Mucosa of descending colon (tissue), 3 donors: Measurements from ENCODE around the gene SH2B2. TPM values are rescaled to one million over a fixed set of nuclear protein-coding genes. Genes with fewer than 3 reads are reported as not detected.

Experiments
- ATAC-seq: fragments of 200-7000 bp; cut with Tn5 transposase; one replicate; pipeline ENCODE4 v1.9.1; 2020; ENCODE audit warnings: mild to moderate bottlenecking, moderate library complexity
- DNase-seq, 3 donors: peaks; one replicate each; pipeline ENCODE4 v3.0.0-alpha.2; 2020
- H3K36me3 ChIP-seq: fragments of 200-600 bp; one replicate; pipeline ENCODE4 v1.8.0; 2021; ENCODE audit warnings: low read depth, mild to moderate bottlenecking
- H3K4me1 ChIP-seq: fragments of 200-600 bp; one replicate; pipeline ENCODE4 v1.8.0; 2021; ENCODE audit warnings: low read depth, mild to moderate bottlenecking
- H3K4me3 ChIP-seq: fragments of 200-600 bp; one replicate; pipeline ENCODE4 v1.8.0; 2021; ENCODE audit warnings: mild to moderate bottlenecking
- H3K9me3 ChIP-seq: fragments of 200-600 bp; one replicate; pipeline ENCODE4 v1.8.0; 2021; ENCODE audit warnings: mild to moderate bottlenecking
- CTCF ChIP-seq: fragments of 200-600 bp; IDR thresholded peaks from one replicate; pipeline ENCODE4 v1.8.0; 2022; ENCODE audit warnings: antibody characterized with exemption, mild to moderate bottlenecking
- intact Hi-C, 2 donors: fragments of 100-400 bp; cut with DNase I in 1 of 2; cut with micrococcal nuclease in 1 of 2; formaldehyde crosslinking; loops; one replicate each; pipeline versions ENCODE4 v1.11.0 to v1.11.1; 2022; cut with DNase I, micrococcal nuclease
- total RNA-seq, 3 donors: library from RNA; stranded (reverse); fragmentation: NEBNext Ultra II Directional in 2 of 3; extraction: Animal tissue kit (Norgen Biotek cat#: 25700) in 2 of 3; gene quantifications; one replicate each; pipeline versions ENCODE4 v1.2.1 to v1.2.4, GENCODE V29; 2021 to 2023
- donor health status: DM: no; HTN: no; CAD: no; lungs with moderate emphysema.
- donor health status: DM: no; HTN: no; CAD: no.
- donor health status: DM: no; HTN: yes; CAD: no.

SH2B2 gene
- total RNA-seq, 3 donors from 2014 or later, result 2.3 to 3.7 (median 2.7) TPM

- H3K4me1 ChIP-seq, result peaks cover 6% of the 10 kb centered on the region
- no peaks in the 10 kb centered on the region for H3K9me3 ChIP-seq
- H3K36me3 ChIP-seq, result no peaks in the 10 kb centered on the region
- no peak for ATAC-seq
- intact Hi-C loops, result loop anchor here (5.0 to 10.0 kb wide), 2 partner anchors 106 to 113 kb away; partner anchors contain the start of gene PRKRIP1 (in 1 of the 2)
- TF ChIP-seq CTCF, result no peak
- no peak for DNase-seq
- H3K4me3 ChIP-seq, result no peak overlapping the region
Observed at GRCh38 chr7:102281785-102282184, 4.9 kb upstream of the SH2B2 start.

- Histone ChIP-seq H3K36me3 (no peaks in the 10 kb centered on the region), H3K4me1 (peaks cover 11% of the 10 kb centered on the region), H3K9me3 (no peaks in the 10 kb centered on the region), H3K4me3 (no peak overlapping the region)
- intact Hi-C loops, result loop anchor here (5.0 to 10.0 kb wide), 2 partner anchors 105 to 112 kb away; partner anchors contain the start of gene PRKRIP1 (in 1 of the 2)
- ATAC-seq, result no peak
- no peak for TF ChIP-seq CTCF
- no peak for DNase-seq
Observed at GRCh38 chr7:102282465-102283362, 4.0 kb upstream of the SH2B2 start.

- Histone ChIP-seq H3K9me3 (no peaks in the 10 kb centered on the region), H3K36me3 (no peaks in the 10 kb centered on the region), H3K4me3 (no peak overlapping the region), H3K4me1 (peaks cover 21% of the 10 kb centered on the region)
- no peak for TF ChIP-seq CTCF
- intact Hi-C loops, result loop anchor here (5.0 to 10.0 kb wide), 2 partner anchors 104 to 111 kb away; partner anchors contain the start of gene PRKRIP1 (in 1 of the 2)
- ATAC-seq (no peak), DNase-seq (no peak)
Observed at GRCh38 chr7:102283477-102284189, 3.0 kb upstream of the SH2B2 start.

- intact Hi-C loops, result loop anchor here (5.0 to 10.0 kb wide), 2 partner anchors 103 to 110 kb away; partner anchors contain the start of gene PRKRIP1 (in 1 of the 2)
- ATAC-seq, result no peak
- Histone ChIP-seq H3K9me3 (no peaks in the 10 kb centered on the region), H3K36me3 (no peaks in the 10 kb centered on the region), H3K4me1 (peaks cover 21% of the 10 kb centered on the region), H3K4me3 (no peak overlapping the region)
- TF ChIP-seq CTCF, result no peak
- DNase-seq, result no peak
Observed at GRCh38 chr7:102284399-102284798, 2.3 kb upstream of the SH2B2 start.

- Histone ChIP-seq H3K4me1 (peaks cover 21% of the 10 kb centered on the region), H3K9me3 (no peaks in the 10 kb centered on the region), H3K36me3 (no peaks in the 10 kb centered on the region), H3K4me3 (no peak overlapping the region)
- ATAC-seq (no peak), DNase-seq (peak; percentile 46 to 83 (median 59))
- TF ChIP-seq CTCF, result no peak
- intact Hi-C loops, result loop anchor here (5.0 to 10.0 kb wide), 2 partner anchors 102 to 110 kb away; partner anchors contain the start of gene PRKRIP1 (in 1 of the 2)
Observed at GRCh38 chr7:102284891-102285539, 1.7 kb upstream of the SH2B2 start.
